Measurements from ENCODE around the gene GADL1. TPM values are rescaled to one million over a fixed set of nuclear protein-coding genes. Genes with fewer than 3 reads are reported as not detected.
A peak's percentile ranks its signal among the peaks of the same experiment; 100 is the strongest.

GADL1 gene
- total RNA-seq, 1 experiment from 2014 or later: 0.09 TPM

GRCh38 chr3:30704931-30705890 is 189.2 kb downstream of the GADL1 start:
- no peak overlapping the region for H4K5ac ChIP-seq (ENCODE audit: insufficient read length, low read depth, low read length)
- Mint-ChIP-seq H3K4me3 (no peak overlapping the region), H3K27me3 (ENCODE audit: low read depth) (no peaks in the 10 kb centered on the region; the same call in 1 of the 2 replicates), H3K9me3 (peaks cover 38 to 50% of the 10 kb centered on the region in 2 experiments), H3K36me3 (ENCODE audit: insufficient read depth in 1 of 3, low read depth in 3 of 3) (peaks cover 46 to 51% (median 51%) of the 10 kb centered on the region in 3 experiments), H3K4me1 (peaks cover 35 to 41% of the 10 kb centered on the region in 2 experiments), H3K27ac (peak overlapping the region in 1 of 3 experiments; percentile 26; a peak in 2 of 7 replicates)
- no peak overlapping the region for H2AK5ac ChIP-seq (ENCODE audit: insufficient read length, low read length)
- no peak overlapping the region for H2AFZ ChIP-seq (ENCODE audit: low read length)
- H2BK120ac ChIP-seq (ENCODE audit: low read depth, low read length, poor library complexity, severe bottlenecking): no peak overlapping the region
- H2BK12ac ChIP-seq (ENCODE audit: insufficient read length, low read depth, low read length): no peak overlapping the region
- H3K27me3 ChIP-seq (ENCODE audit: insufficient read depth, low read length): no peaks in the 10 kb centered on the region
- peaks cover 5% of the 10 kb centered on the region for H3K4me1 ChIP-seq (ENCODE audit: insufficient read depth, low read length)
- H4K20me1 ChIP-seq (ENCODE audit: control insufficient read depth, insufficient read depth, insufficient read length): no peaks in the 10 kb centered on the region
- H3K4ac ChIP-seq (ENCODE audit: low read depth, low read length): no peak overlapping the region
- no peak overlapping the region for H3K23ac ChIP-seq (ENCODE audit: insufficient read length, low read depth, low read length)
- no peaks in the 10 kb centered on the region for H3K23me2 ChIP-seq (ENCODE audit: insufficient read length, low read depth, low read length, poor library complexity, severe bottlenecking)
- no peak overlapping the region for H2BK20ac ChIP-seq (ENCODE audit: low read depth, low read length, poor library complexity, severe bottlenecking)
- no peak for DNase-seq
- H3K79me2 ChIP-seq (ENCODE audit: insufficient read depth, low read length): no peaks in the 10 kb centered on the region
- H2BK15ac ChIP-seq (ENCODE audit: low read depth, low read length): no peak overlapping the region
- no peak overlapping the region for H3K56ac ChIP-seq (ENCODE audit: insufficient read length, low read depth, low read length)
- no peak overlapping the region for H3K18ac ChIP-seq (ENCODE audit: insufficient read length, low read depth, low read length)
- WGBS (ENCODE audit: extremely low coverage, insufficient read length, low lambda C conversion rate): no CpG with 5 or more reads among the region's 9 CpGs
- no peak overlapping the region for H3K14ac ChIP-seq (ENCODE audit: insufficient read depth, low read length)
- H4K91ac ChIP-seq (ENCODE audit: insufficient read length, low read depth, low read length): no peak overlapping the region
- no peak overlapping the region for H3K9ac ChIP-seq (ENCODE audit: extremely low read depth, insufficient read length, low read length)
- no peak overlapping the region for H3K4me2 ChIP-seq (ENCODE audit: insufficient read depth, insufficient read length, low read length)
- TF ChIP-seq, protein P1, sequence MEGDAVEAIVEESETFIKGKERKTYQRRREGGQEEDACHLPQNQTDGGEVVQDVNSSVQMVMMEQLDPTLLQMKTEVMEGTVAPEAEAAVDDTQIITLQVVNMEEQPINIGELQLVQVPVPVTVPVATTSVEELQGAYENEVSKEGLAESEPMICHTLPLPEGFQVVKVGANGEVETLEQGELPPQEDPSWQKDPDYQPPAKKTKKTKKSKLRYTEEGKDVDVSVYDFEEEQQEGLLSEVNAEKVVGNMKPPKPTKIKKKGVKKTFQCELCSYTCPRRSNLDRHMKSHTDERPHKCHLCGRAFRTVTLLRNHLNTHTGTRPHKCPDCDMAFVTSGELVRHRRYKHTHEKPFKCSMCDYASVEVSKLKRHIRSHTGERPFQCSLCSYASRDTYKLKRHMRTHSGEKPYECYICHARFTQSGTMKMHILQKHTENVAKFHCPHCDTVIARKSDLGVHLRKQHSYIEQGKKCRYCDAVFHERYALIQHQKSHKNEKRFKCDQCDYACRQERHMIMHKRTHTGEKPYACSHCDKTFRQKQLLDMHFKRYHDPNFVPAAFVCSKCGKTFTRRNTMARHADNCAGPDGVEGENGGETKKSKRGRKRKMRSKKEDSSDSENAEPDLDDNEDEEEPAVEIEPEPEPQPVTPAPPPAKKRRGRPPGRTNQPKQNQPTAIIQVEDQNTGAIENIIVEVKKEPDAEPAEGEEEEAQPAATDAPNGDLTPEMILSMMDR (conservative IDR thresholded peaks at IDR 0.05): no peak
- peaks cover 18% of the 10 kb centered on the region for H3K9me3 ChIP-seq (ENCODE audit: control insufficient read depth, low read depth, low read length)
- H3T11ph ChIP-seq (ENCODE audit: low read length): no peak overlapping the region
- H2BK5ac ChIP-seq (ENCODE audit: insufficient read length, low read length): no peak overlapping the region
- H4K8ac ChIP-seq (replicated peaks; ENCODE audit: insufficient read length, low read depth, low read length): no peak overlapping the region
- no peak overlapping the region for H3K27ac ChIP-seq (ENCODE audit: insufficient read length, low read depth, low read length)
- H3K79me1 ChIP-seq (ENCODE audit: insufficient read depth, low read depth, low read length, poor library complexity, severe bottlenecking): no peaks in the 10 kb centered on the region

All from H9 (cell line).